HepG2 (cell line): Measurements from ENCODE around the gene ARL3. TPM values are rescaled to one million over a fixed set of nuclear protein-coding genes. Genes with fewer than 3 reads are reported as not detected.

Experiments
- ATAC-seq: fragments of 200-7000 bp; cut with Tn5 transposase; 3 replicates; pipeline ENCODE4 v1.9.1; 2020; ENCODE audit warnings: mild to moderate bottlenecking, moderate library complexity
- BruUV-seq: library from RNA; stranded (reverse); fragments of 400-500 nt; replicated peaks from 2 replicates; lab custom pipeline; 2021; lab: Mats Ljungman, UMichigan
- CTCF ChIA-PET: fragments of 300-600 bp; formaldehyde crosslinking; extraction: SDS; loops from one replicate; lab custom pipeline; 2021; ENCODE audit warnings: low total read pairs, inconsistent platforms, low intra/inter-chr PET ratio; lab: Yijun Ruan, JAX
- POLR2A ChIA-PET: fragments of 350-600 bp; sonication (Branson Sonifier 250); formaldehyde crosslinking; loops from one replicate; lab custom pipeline; 2020; ENCODE audit warnings: antibody characterized with exemption, inconsistent platforms; lab: Yijun Ruan, JAX
- DNase-seq: peaks from one replicate; pipeline ENCODE4 v3.0.0-alpha.2; 2015; ENCODE audit warnings: low spot score
- FAIRE-seq: peaks from 3 replicates; lab custom pipeline; 2011; peaks lifted over from hg19 to GRCh38; lab: Jason Lieb, UNC
- H2AFZ ChIP-seq: one replicate; pipeline ENCODE4 v1.6.1; 2011; ENCODE audit warnings: low read length, inconsistent platforms
- H3K27ac ChIP-seq: fragments of 300-600 bp; 3 replicates; pipeline ENCODE4 v1.8.0; 2011; ENCODE audit warnings: mixed run types, mild to moderate bottlenecking, mixed read lengths, low read length, inconsistent platforms; ENCODE audit not compliant: insufficient read depth; ENCODE audit errors: extremely low read length
- H3K27me3 ChIP-seq, 2 experiments: fragments of 200-600 bp in 1 of 2; 2 replicates in 1 of 2; 3 replicates in 1 of 2; pipeline versions ENCODE4 v1.6.0 to v1.8.0; 2011; ENCODE audit warnings: low read length in 2 of 2, mild to moderate bottlenecking in 2 of 2, moderate library complexity in 2 of 2, inconsistent platforms in 1 of 2; ENCODE audit not compliant: insufficient read depth in 2 of 2, control insufficient read depth in 1 of 2
- H3K36me3 ChIP-seq, 2 experiments: fragments of 200-600 bp in 1 of 2; replicated peaks in 1 of 2; 2 replicates in 1 of 2; 3 replicates in 1 of 2; pipeline versions ENCODE4 v1.5.1 to v1.8.0; 2011; ENCODE audit warnings: low read length in 2 of 2, inconsistent platforms in 1 of 2; ENCODE audit not compliant: insufficient read depth in 2 of 2, control insufficient read depth in 1 of 2
- H3K4me1 ChIP-seq: 2 replicates; pipeline ENCODE4 v1.5.1; 2012; ENCODE audit warnings: low read length, inconsistent platforms; ENCODE audit not compliant: insufficient read depth
- H3K4me2 ChIP-seq: 2 replicates; pipeline ENCODE4 v1.6.0; 2011; ENCODE audit warnings: low read depth, low read length, inconsistent platforms
- H3K4me3 ChIP-seq, 3 experiments: fragments of 200-600 bp in 1 of 3; sonication (generic), shearing (Covaris generic) in 1 of 3; replicated peaks in 1 of 3; 2 replicates each; pipeline ENCODE4 v1.5.1; 2011 to 2016; ENCODE audit warnings: low read length in 3 of 3, inconsistent platforms in 2 of 3, low read depth in 2 of 3, mild to moderate bottlenecking in 2 of 3, control low read depth in 1 of 3, mixed read lengths in 1 of 3; ENCODE audit not compliant: insufficient read depth in 1 of 3
- H3K79me2 ChIP-seq: one replicate; pipeline ENCODE4 v1.6.1; 2011; ENCODE audit warnings: low read length, inconsistent platforms; ENCODE audit not compliant: insufficient read depth
- H3K9ac ChIP-seq: 2 replicates; pipeline ENCODE4 v1.6.0; 2011; ENCODE audit warnings: mild to moderate bottlenecking, low read depth, low read length, inconsistent platforms; ENCODE audit not compliant: insufficient read depth
- H3K9me3 ChIP-seq: 2 replicates; pipeline ENCODE4 v1.5.1; 2012; ENCODE audit warnings: mild to moderate bottlenecking, low read length
- H4K20me1 ChIP-seq: 2 replicates; pipeline ENCODE4 v1.6.0; 2011; ENCODE audit warnings: inconsistent platforms, mild to moderate bottlenecking, low read length, moderate library complexity; ENCODE audit not compliant: insufficient read depth
- AGO2 ChIP-seq: fragments of 200-400 bp; formaldehyde crosslinking; optimal IDR thresholded peaks from 2 replicates; pipeline ENCODE3; 2017; ENCODE audit warnings: mild to moderate bottlenecking, low read depth, low read length, moderate library complexity
- AHR ChIP-seq: IDR thresholded peaks from 2 replicates; pipeline ENCODE4 v1.6.1; 2018; ENCODE audit warnings: missing genetic modification reagents, missing compliant biosample characterization
- CBX1 ChIP-seq: IDR thresholded peaks from one replicate; pipeline ENCODE4 v1.6.1; 2016; ENCODE audit warnings: antibody characterized with exemption, low read depth
- NFE2L2 ChIP-seq: fragments of 150-350 bp; IDR thresholded peaks from 2 replicates; pipeline ENCODE4 v1.6.1; 2014; ENCODE audit warnings: low read length
- POLR2G ChIP-seq: fragments of 200-400 bp; formaldehyde crosslinking; IDR thresholded peaks from 2 replicates; pipeline ENCODE4 v1.6.1; 2018; ENCODE audit warnings: mild to moderate bottlenecking, low read depth, low read length, moderate library complexity
- RBFOX2 ChIP-seq: fragments of 200-400 bp; formaldehyde crosslinking; IDR thresholded peaks from 2 replicates; pipeline ENCODE4 v1.6.1; 2017; ENCODE audit warnings: low read depth, mild to moderate bottlenecking, low read length
- RBM22 ChIP-seq: fragments of 200-400 bp; formaldehyde crosslinking; optimal IDR thresholded peaks from 2 replicates; pipeline ENCODE3; 2017; ENCODE audit warnings: mild to moderate bottlenecking, low read length, moderate library complexity
- SMARCE1 ChIP-seq: fragments of 450-650 bp; IDR thresholded peaks from 2 replicates; pipeline ENCODE4 v1.6.1; 2017; ENCODE audit warnings: borderline replicate concordance
- TARDBP ChIP-seq: sonication (generic); formaldehyde crosslinking; IDR thresholded peaks from 2 replicates; pipeline ENCODE4 v1.8.0; 2022; ENCODE audit warnings: mild to moderate bottlenecking, missing genetic modification reagents
- TEAD2 ChIP-seq: sonication (generic); formaldehyde crosslinking; IDR thresholded peaks from 2 replicates; pipeline ENCODE4 v1.9.0; 2021; ENCODE audit warnings: missing genetic modification reagents
- THYN1 ChIP-seq: sonication (generic); formaldehyde crosslinking; IDR thresholded peaks from 2 replicates; pipeline ENCODE4 v1.8.1; 2023; ENCODE audit warnings: low read depth, mild to moderate bottlenecking, moderate library complexity, missing genetic modification reagents, borderline replicate concordance
- ZFP36L1 ChIP-seq: sonication (generic); formaldehyde crosslinking; IDR thresholded peaks from 2 replicates; pipeline ENCODE4 v1.8.0; 2022; ENCODE audit warnings: mild to moderate bottlenecking, missing genetic modification reagents, moderate library complexity
- ZNF605 ChIP-seq: sonication (generic); formaldehyde crosslinking; IDR thresholded peaks from 2 replicates; pipeline ENCODE4 v1.8.0; 2022; ENCODE audit warnings: mild to moderate bottlenecking, missing genetic modification reagents
- ZNF629 ChIP-seq: sonication (generic); formaldehyde crosslinking; conservative IDR thresholded peaks from 2 replicates; pipeline ENCODE4 v1.5.0; 2020; ENCODE audit warnings: missing genetic modification reagents
- ZSCAN22 ChIP-seq: sonication (generic); formaldehyde crosslinking; IDR thresholded peaks from 2 replicates; pipeline ENCODE4 v1.4.0; 2020; ENCODE audit warnings: mild to moderate bottlenecking, missing genetic modification reagents
- WGBS: methylation state at CpG from one replicate; pipeline ENCODE4 v1.1.6; 2017; ENCODE audit warnings: low lambda C conversion rate; 5-methylcytosine and 5-hydroxymethylcytosine counted together
- in situ Hi-C: cut with HindIII; loops from 2 replicates; pipeline ENCODE4 v1.10.0; 2017; ENCODE audit warnings: low pct_unique_long_range_greater_than_20kb; ENCODE audit not compliant: extremely low pct_ligation_motif_present
- intact Hi-C: fragments of 100-400 bp; cut with micrococcal nuclease; formaldehyde crosslinking; loops from one replicate; pipeline ENCODE4 v1.10.0; 2022; ENCODE audit not compliant: unreplicated experiment
- polyA plus RNA-seq, 8 experiments: library from polyadenylated mRNA; depleted of rRNA in 3 of 8; stranded (reverse) in 7 of 8; unstranded in 1 of 8; fragments of >200 nt; fragmentation: Illumina TruSeq in 4 of 8; extraction: Trizol in 4 of 8; gene quantifications; 2 replicates each; pipeline versions ENCODE4 v1.2.1 to v1.2.3, GENCODE V29; 2011 to 2016; ENCODE audit warnings: low read depth in 4 of 8, missing spikeins in 1 of 8, mixed read lengths in 1 of 8; ENCODE audit not compliant: insufficient read depth in 1 of 8
- total RNA-seq, 5 experiments: library from RNA; depleted of rRNA; stranded (reverse); fragments of >200 nt; fragmentation: Illumina TruSeq; extraction: Trizol; gene quantifications; 2 replicates each; pipeline ENCODE4 v1.2.3, GENCODE V29; 2016; ENCODE audit warnings: low read depth in 1 of 5
- TF ChIP-seq, protein P1 (sequence below): sonication (generic); formaldehyde crosslinking; IDR thresholded peaks from 2 replicates; pipeline ENCODE4 v1.8.1; 2023; ENCODE audit warnings: mild to moderate bottlenecking, missing genetic modification reagents

Gene ARL3
- total and polyA plus RNA-seq, 2 of the 13 experiments (the other 11 are each of a cell fraction or from before 2014, with no cell fraction given) = 5.2 to 6.6 TPM

DNA sequence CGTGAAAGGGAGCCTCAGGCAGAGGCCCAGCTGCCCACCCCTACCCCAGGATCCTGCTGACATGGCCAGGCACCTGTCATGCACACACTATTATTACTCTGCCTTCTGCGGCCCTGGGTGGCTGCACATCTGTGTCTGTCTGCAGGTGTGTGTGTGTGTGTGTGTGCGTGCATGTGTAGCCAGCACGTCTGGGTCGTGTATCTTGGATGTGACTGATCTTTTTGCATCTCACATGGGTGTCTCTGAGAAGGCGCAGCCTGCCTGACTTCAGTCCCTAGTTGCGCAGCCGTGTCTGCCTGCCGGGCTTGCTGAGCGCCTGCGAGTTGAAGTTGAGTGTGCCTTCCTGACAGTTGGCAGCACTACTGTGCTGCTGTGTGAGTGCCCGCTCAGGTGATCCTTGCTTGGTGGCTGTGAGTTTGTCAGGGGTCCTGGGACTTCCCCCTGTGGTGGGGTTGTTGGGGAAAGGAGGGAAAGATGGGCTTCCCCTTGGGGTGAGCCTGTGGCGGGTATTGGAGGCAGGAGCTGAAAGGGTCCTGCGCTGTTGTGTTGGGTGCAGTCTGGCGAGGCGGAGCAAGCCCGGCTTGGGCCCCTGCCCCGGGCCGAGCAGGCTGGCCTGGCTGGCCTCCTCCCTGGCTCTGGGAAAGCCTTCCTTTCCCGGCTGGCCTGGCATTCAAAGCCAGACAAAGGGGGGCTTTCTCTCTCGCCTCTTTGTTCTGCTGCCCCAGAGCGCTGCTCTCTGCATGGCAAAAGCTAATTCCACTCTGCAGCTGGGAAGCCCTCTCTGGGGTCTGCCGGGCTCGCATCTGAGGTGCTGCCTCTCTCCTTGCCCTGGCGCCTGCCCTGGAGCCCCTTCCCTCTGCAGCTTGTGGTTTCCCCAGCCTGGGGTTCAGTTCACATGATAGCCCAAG lies 65.1 kb downstream of the ARL3 start:
- TF ChIP-seq ZNF605 = no peak
- peak; percentile 53; the same call in 1 of the 2 replicates for TF ChIP-seq RBFOX2
- TF ChIP-seq AGO2 = peak; percentile 58
- ATAC-seq (no peak), FAIRE-seq (no peak), DNase-seq (no peak)
- ChIA-PET CTCF (no interaction called here), POLR2A (interaction anchor here (1.0 to 1.5 kb wide), 3 partner anchors 10 to 12 kb away, joined by 3 to 8 read pairs (median 7); no protein-coding TSS in a partner anchor)
- Histone ChIP-seq H3K27me3 (no peaks in the 10 kb centered on the region), H3K36me3 (peaks cover 34 to 56% of the 10 kb centered on the region in 2 experiments), H2AFZ (no peak overlapping the region), H3K27ac (no peak overlapping the region), H4K20me1 (peaks cover 81% of the 10 kb centered on the region), H3K9ac (peak overlapping the region; percentile 18; the same call in 1 of the 2 replicates), H3K9me3 (no peaks in the 10 kb centered on the region), H3K4me1 (peaks cover 44% of the 10 kb centered on the region), H3K4me3 (peak overlapping the region; percentile 14 to 82 (median 15); a peak in 4 of 6 replicates), H3K4me2 (peak overlapping the region; percentile 90), H3K79me2 (peaks cover 87% of the 10 kb centered on the region)
- in situ Hi-C loops (no loop called here), intact Hi-C loops (loop anchor here (5.0 kb wide), 1 partner anchor 147 kb away; the partner anchor contains the start of genes ACTR1A and SUFU)
- BruUV-seq = no TSS peak
- 87% methylated on average over 21 of the region's 25 CpGs for WGBS

DNA sequence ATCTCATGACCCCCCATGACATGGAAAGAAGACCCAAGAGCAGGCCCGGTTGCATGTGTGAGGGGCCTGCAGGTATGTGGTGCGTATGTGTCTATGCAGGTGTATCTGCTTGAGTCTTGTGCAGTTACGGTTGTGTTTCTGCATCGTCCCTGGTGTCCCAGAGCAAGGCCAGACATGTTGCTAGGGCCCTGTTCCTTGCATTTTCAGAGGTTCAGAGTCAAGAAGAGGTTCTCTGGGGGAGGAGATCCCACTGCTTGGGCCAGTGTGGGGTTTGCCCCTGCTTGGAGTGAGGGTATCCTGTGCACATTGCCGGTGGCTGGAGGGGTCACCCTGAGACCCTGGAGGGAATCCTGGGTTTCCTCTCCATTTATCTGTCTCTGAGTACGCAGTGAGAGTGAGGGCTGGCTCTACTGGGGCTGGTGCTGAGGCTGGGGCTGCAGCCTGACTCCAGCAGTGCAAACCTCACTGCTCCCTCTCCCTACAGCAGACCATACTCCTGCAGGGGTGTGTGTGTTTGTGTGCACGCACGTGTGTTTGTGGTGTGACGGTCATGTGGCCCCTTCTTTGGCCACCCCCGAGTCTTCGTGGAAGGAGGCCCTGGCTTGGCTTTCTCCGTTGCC lies 65.8 kb downstream of the ARL3 start:
- peak overlapping the region; percentile 90 for H3K4me2 ChIP-seq
- ChIA-PET CTCF (no interaction called here), POLR2A (interaction anchor here (1.0 kb wide), 1 partner anchor 13 kb away, joined by 3 read pairs; no protein-coding TSS in a partner anchor)
- H2AFZ ChIP-seq = no peak overlapping the region
- 80% methylated on average over 6 of the region's 12 CpGs for WGBS
- intact Hi-C loops = loop anchor here (5.0 kb wide), 1 partner anchor 146 kb away; the partner anchor contains the start of genes ACTR1A and SUFU
- ATAC-seq (no peak), DNase-seq (no peak), FAIRE-seq (no peak)
- no peaks in the 10 kb centered on the region for H3K27me3 ChIP-seq
- peak overlapping the region; percentile 18; the same call in 1 of the 2 replicates for H3K9ac ChIP-seq
- no TSS peak for BruUV-seq
- peaks cover 75% of the 10 kb centered on the region for H4K20me1 ChIP-seq
- H3K79me2 ChIP-seq = peaks cover 87% of the 10 kb centered on the region
- H3K27ac ChIP-seq = no peak overlapping the region
- H3K4me3 ChIP-seq = peak overlapping the region; percentile 69 to 85 (median 82); a peak in 5 of 6 replicates
- peaks cover 44% of the 10 kb centered on the region for H3K4me1 ChIP-seq
- no peaks in the 10 kb centered on the region for H3K9me3 ChIP-seq
- H3K36me3 ChIP-seq = peaks cover 30 to 52% of the 10 kb centered on the region in 2 experiments
- in situ Hi-C loops = no loop called here
- TF ChIP-seq ZSCAN22 (CRISPR knock-in tag) (no peak), TARDBP (CRISPR knock-in tag) (peak; percentile 1; the same call in 1 of the 2 replicates), ZFP36L1 (CRISPR knock-in tag) (no peak), THYN1 (CRISPR knock-in tag) (no peak), SMARCE1 (no peak), ZNF629 (CRISPR knock-in tag) (no peak), AHR (no peak), POLR2G (peak; percentile 29; the same call in 1 of the 2 replicates), TEAD2 (CRISPR knock-in tag) (no peak), NFE2L2 (no peak), CBX1 (no peak), RBM22 (peak; percentile 39)
- TF ChIP-seq, protein P1, sequence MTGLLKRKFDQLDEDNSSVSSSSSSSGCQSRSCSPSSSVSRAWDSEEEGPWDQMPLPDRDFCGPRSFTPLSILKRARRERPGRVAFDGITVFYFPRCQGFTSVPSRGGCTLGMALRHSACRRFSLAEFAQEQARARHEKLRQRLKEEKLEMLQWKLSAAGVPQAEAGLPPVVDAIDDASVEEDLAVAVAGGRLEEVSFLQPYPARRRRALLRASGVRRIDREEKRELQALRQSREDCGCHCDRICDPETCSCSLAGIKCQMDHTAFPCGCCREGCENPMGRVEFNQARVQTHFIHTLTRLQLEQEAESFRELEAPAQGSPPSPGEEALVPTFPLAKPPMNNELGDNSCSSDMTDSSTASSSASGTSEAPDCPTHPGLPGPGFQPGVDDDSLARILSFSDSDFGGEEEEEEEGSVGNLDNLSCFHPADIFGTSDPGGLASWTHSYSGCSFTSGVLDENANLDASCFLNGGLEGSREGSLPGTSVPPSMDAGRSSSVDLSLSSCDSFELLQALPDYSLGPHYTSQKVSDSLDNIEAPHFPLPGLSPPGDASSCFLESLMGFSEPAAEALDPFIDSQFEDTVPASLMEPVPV (CRISPR knock-in tag) = no peak
